Nephron progenitor cell (in vitro differentiated cells): ENCODE measurements around the gene MINAR1.

Experiments
- DNase-seq: peaks from one replicate; pipeline ENCODE4 v3.0.0; 2021
- H3K27ac Mint-ChIP-seq: 2 replicates; pipeline ENCODE4 v1.8.0; 2021; ENCODE audit warnings: mild to moderate bottlenecking, moderate library complexity, mixed read lengths
- H3K27me3 Mint-ChIP-seq: 2 replicates; pipeline ENCODE4 v1.8.0; 2021; ENCODE audit warnings: mild to moderate bottlenecking, low read depth, mixed read lengths; ENCODE audit not compliant: poor library complexity
- H3K36me3 Mint-ChIP-seq: 2 replicates; pipeline ENCODE4 v1.8.0; 2021; ENCODE audit warnings: low read depth, mixed read lengths
- H3K4me1 Mint-ChIP-seq: 2 replicates; pipeline ENCODE4 v1.8.0; 2021; ENCODE audit warnings: mixed read lengths
- H3K4me3 Mint-ChIP-seq: 2 replicates; pipeline ENCODE4 v1.8.0; 2021; ENCODE audit warnings: mild to moderate bottlenecking, moderate library complexity, mixed read lengths
- H3K9me3 Mint-ChIP-seq: 2 replicates; pipeline ENCODE4 v1.8.0; 2021; ENCODE audit warnings: mild to moderate bottlenecking, moderate library complexity, mixed read lengths
- CTCF ChIP-seq: fragments of 200-600 bp; sonication (generic); IDR thresholded peaks from 2 replicates; pipeline ENCODE4 v1.5.0; 2021; ENCODE audit warnings: antibody characterized with exemption

Gene MINAR1

GRCh38 chr15:79466488-79466887 is 34.4 kb downstream of the MINAR1 start:
- TF ChIP-seq CTCF = no peak
- Mint-ChIP-seq H3K27ac (no peak overlapping the region), H3K9me3 (no peaks in the 10 kb centered on the region), H3K4me1 (no peaks in the 10 kb centered on the region), H3K27me3 (peaks cover 2% of the 10 kb centered on the region), H3K4me3 (no peak overlapping the region), H3K36me3 (peaks cover 4% of the 10 kb centered on the region)
- DNase-seq = no peak

GRCh38 chr15:79467865-79468586 is 35.9 kb downstream of the MINAR1 start:
- H3K27ac Mint-ChIP-seq = no peak overlapping the region
- H3K36me3 Mint-ChIP-seq = peaks cover 4% of the 10 kb centered on the region
- peaks cover 2% of the 10 kb centered on the region for H3K27me3 Mint-ChIP-seq
- TF ChIP-seq CTCF = no peak
- H3K9me3 Mint-ChIP-seq = no peaks in the 10 kb centered on the region
- H3K4me1 Mint-ChIP-seq = no peaks in the 10 kb centered on the region
- DNase-seq = no peak
- H3K4me3 Mint-ChIP-seq = no peak overlapping the region

GRCh38 chr15:79472446-79472845 is 40.3 kb downstream of the MINAR1 start:
- no peak overlapping the region for H3K4me3 Mint-ChIP-seq
- H3K36me3 Mint-ChIP-seq = peaks cover 4% of the 10 kb centered on the region
- DNase-seq = no peak

GRCh38 chr15:79474252-79474651 is 42.1 kb downstream of the MINAR1 start:
- TF ChIP-seq CTCF = no peak
- DNase-seq = no peak
- no peaks in the 10 kb centered on the region for H3K4me1 Mint-ChIP-seq
- peaks cover 3% of the 10 kb centered on the region for H3K27me3 Mint-ChIP-seq
- H3K27ac Mint-ChIP-seq = no peak overlapping the region
- H3K9me3 Mint-ChIP-seq = no peaks in the 10 kb centered on the region
- no peak overlapping the region for H3K4me3 Mint-ChIP-seq
- no peaks in the 10 kb centered on the region for H3K36me3 Mint-ChIP-seq

More at GRCh38 chr15:79472446-79472845, 40.3 kb downstream of the MINAR1 start:
- no peak for TF ChIP-seq CTCF
- Mint-ChIP-seq H3K27me3 (peaks cover 3% of the 10 kb centered on the region), H3K4me1 (no peaks in the 10 kb centered on the region), H3K27ac (no peak overlapping the region), H3K9me3 (no peaks in the 10 kb centered on the region)

GRCh38 chr15:79475306-79475705 is 43.2 kb downstream of the MINAR1 start:
- Mint-ChIP-seq H3K4me3 (no peak overlapping the region), H3K27me3 (peaks cover 8% of the 10 kb centered on the region), H3K9me3 (no peaks in the 10 kb centered on the region), H3K36me3 (no peaks in the 10 kb centered on the region), H3K4me1 (no peaks in the 10 kb centered on the region), H3K27ac (no peak overlapping the region)
- no peak for DNase-seq
- TF ChIP-seq CTCF = no peak

- no peak overlapping the region for H3K27ac Mint-ChIP-seq
- peaks cover 2% of the 10 kb centered on the region for H3K9me3 Mint-ChIP-seq
- H3K27me3 Mint-ChIP-seq = peaks cover 10% of the 10 kb centered on the region
- no peak overlapping the region for H3K4me3 Mint-ChIP-seq
- H3K36me3 Mint-ChIP-seq = no peaks in the 10 kb centered on the region
- TF ChIP-seq CTCF = no peak
- H3K4me1 Mint-ChIP-seq = no peaks in the 10 kb centered on the region
- no peak for DNase-seq
Measured at GRCh38 chr15:79478108-79478507, 46.0 kb downstream of the MINAR1 start.
